Activated naive CD4-positive, alpha-beta T cell treated with anti-CD3 and anti-CD28 coated beads for 36 hours (primary cell): ENCODE results near the gene SREBF1. TPM values are rescaled to one million over a fixed set of nuclear protein-coding genes. Genes with fewer than 3 reads are reported as not detected.

Source experiments
- CTCF ChIA-PET: fragments of 350-600 bp; sonication (Branson Sonifier 250); formaldehyde crosslinking; loops from one replicate; lab custom pipeline; 2021; ENCODE audit warnings: antibody characterized with exemption; lab: Charles Lee
- DNase-seq: peaks from one replicate; pipeline ENCODE4 v3.0.0-alpha.2; 2020
- H3K27ac Mint-ChIP-seq: one replicate; pipeline ENCODE4 v1.8.0; 2021; ENCODE audit warnings: mild to moderate bottlenecking, mixed read lengths
- H3K27me3 Mint-ChIP-seq: one replicate; pipeline ENCODE4 v1.8.0; 2021; ENCODE audit warnings: low read depth, mixed read lengths
- H3K36me3 Mint-ChIP-seq: one replicate; pipeline ENCODE4 v1.8.0; 2021; ENCODE audit warnings: low read depth, mixed read lengths
- H3K4me1 Mint-ChIP-seq: one replicate; pipeline ENCODE4 v1.8.0; 2021; ENCODE audit warnings: low read depth, mixed read lengths
- H3K4me3 Mint-ChIP-seq: one replicate; pipeline ENCODE4 v1.8.0; 2021; ENCODE audit warnings: mild to moderate bottlenecking, moderate library complexity, mixed read lengths
- H3K9me3 Mint-ChIP-seq: one replicate; pipeline ENCODE4 v1.8.0; 2021; ENCODE audit warnings: mixed read lengths
- intact Hi-C: fragments of 100-400 bp; cut with micrococcal nuclease; formaldehyde crosslinking; loops from one replicate; pipeline ENCODE4 v1.15.1; 2023
- total RNA-seq, 2 experiments: library from RNA; stranded (reverse); gene quantifications; one replicate each; pipeline ENCODE4 v1.2.3, GENCODE V29; 2021

Gene SREBF1
- total RNA-seq, 2 experiments from 2014 or later, result 79.3 to 84.9 TPM

GRCh38 chr17:17793378-17794214, 43.2 kb downstream of the SREBF1 start:
- CTCF ChIA-PET, result interaction anchor here (0.6 to 1.0 kb wide), 4 partner anchors 19 to 126 kb away, joined by 3 to 6 read pairs (median 3); no protein-coding TSS in a partner anchor
- H3K27ac Mint-ChIP-seq, result no peak overlapping the region
- no peaks in the 10 kb centered on the region for H3K27me3 Mint-ChIP-seq
- peaks cover 8% of the 10 kb centered on the region for H3K36me3 Mint-ChIP-seq
- H3K9me3 Mint-ChIP-seq, result no peaks in the 10 kb centered on the region
- H3K4me3 Mint-ChIP-seq, result no peak overlapping the region
- H3K4me1 Mint-ChIP-seq, result peaks cover 20% of the 10 kb centered on the region
- intact Hi-C loops, result loop anchor here (2.0 kb wide), 3 partner anchors 41 to 65 kb away; no protein-coding TSS in a partner anchor
- DNase-seq, result no peak

- peak overlapping the region; percentile 37 for H3K27ac Mint-ChIP-seq
- H3K4me1 Mint-ChIP-seq, result peaks cover 20% of the 10 kb centered on the region
- CTCF ChIA-PET, result no interaction called here
- no peaks in the 10 kb centered on the region for H3K9me3 Mint-ChIP-seq
- no peaks in the 10 kb centered on the region for H3K27me3 Mint-ChIP-seq
- peaks cover 7% of the 10 kb centered on the region for H3K36me3 Mint-ChIP-seq
- H3K4me3 Mint-ChIP-seq, result no peak overlapping the region
- intact Hi-C loops, result loop anchor here (1.0 to 2.0 kb wide), 5 partner anchors 9 to 111 kb away; partner anchors contain the start of gene RAI1
- DNase-seq, result peak; percentile 82
These were observed 44.0 kb downstream of the SREBF1 start for GRCh38 chr17:17792551-17793377.

GRCh38 chr17:17792037-17792550, 44.7 kb downstream of the SREBF1 start:
- intact Hi-C loops, result loop anchor here (1.0 to 2.0 kb wide), 5 partner anchors 9 to 111 kb away; partner anchors contain the start of gene RAI1
- Mint-ChIP-seq H3K36me3 (peaks cover 6% of the 10 kb centered on the region), H3K4me3 (no peak overlapping the region), H3K4me1 (peaks cover 20% of the 10 kb centered on the region), H3K27me3 (no peaks in the 10 kb centered on the region), H3K9me3 (no peaks in the 10 kb centered on the region), H3K27ac (no peak overlapping the region)
- DNase-seq, result no peak
- CTCF ChIA-PET, result no interaction called here

GRCh38 chr17:17790637-17791464, 45.9 kb downstream of the SREBF1 start:
- intact Hi-C loops, result no loop called here

GRCh38 chr17:17789828-17790636, 46.8 kb downstream of the SREBF1 start:
- no peaks in the 10 kb centered on the region for H3K27me3 Mint-ChIP-seq
- intact Hi-C loops, result no loop called here
- H3K4me3 Mint-ChIP-seq, result no peak overlapping the region
- no peak for DNase-seq
- no peaks in the 10 kb centered on the region for H3K9me3 Mint-ChIP-seq
- no peak overlapping the region for H3K27ac Mint-ChIP-seq
- peaks cover 23% of the 10 kb centered on the region for H3K4me1 Mint-ChIP-seq
- H3K36me3 Mint-ChIP-seq, result peaks cover 6% of the 10 kb centered on the region
- CTCF ChIA-PET, result no interaction called here

More at GRCh38 chr17:17790637-17791464, 45.9 kb downstream of the SREBF1 start:
- Mint-ChIP-seq H3K4me1 (peaks cover 20% of the 10 kb centered on the region), H3K4me3 (no peak overlapping the region), H3K36me3 (peaks cover 6% of the 10 kb centered on the region), H3K27me3 (no peaks in the 10 kb centered on the region), H3K27ac (no peak overlapping the region), H3K9me3 (no peaks in the 10 kb centered on the region)
- CTCF ChIA-PET, result no interaction called here
- DNase-seq, result no peak

- H3K9me3 Mint-ChIP-seq, result no peaks in the 10 kb centered on the region
- H3K27ac Mint-ChIP-seq, result no peak overlapping the region
- H3K4me3 Mint-ChIP-seq, result no peak overlapping the region
- H3K4me1 Mint-ChIP-seq, result peaks cover 30% of the 10 kb centered on the region
- no peak for DNase-seq
- no peaks in the 10 kb centered on the region for H3K27me3 Mint-ChIP-seq
- CTCF ChIA-PET, result interaction anchor here (1.0 kb wide), 1 partner anchor 23 kb away, joined by 3 read pairs; no protein-coding TSS in a partner anchor
- H3K36me3 Mint-ChIP-seq, result peaks cover 6% of the 10 kb centered on the region
- intact Hi-C loops, result no loop called here
These were observed 47.4 kb downstream of the SREBF1 start for GRCh38 chr17:17789410-17789809.

GRCh38 chr17:17788967-17789366, 47.8 kb downstream of the SREBF1 start:
- intact Hi-C loops, result no loop called here
- Mint-ChIP-seq H3K4me3 (no peak overlapping the region), H3K27me3 (no peaks in the 10 kb centered on the region), H3K4me1 (peaks cover 32% of the 10 kb centered on the region), H3K9me3 (no peaks in the 10 kb centered on the region), H3K27ac (no peak overlapping the region), H3K36me3 (peaks cover 4% of the 10 kb centered on the region)
- CTCF ChIA-PET, result interaction anchor here (0.7 to 1.0 kb wide), 2 partner anchors 24 to 258 kb away, joined by 3 to 4 read pairs; no protein-coding TSS in a partner anchor
- no peak for DNase-seq

GRCh38 chr17:17787568-17787967, 49.2 kb downstream of the SREBF1 start:
- no peak overlapping the region for H3K27ac Mint-ChIP-seq
- intact Hi-C loops, result no loop called here
- CTCF ChIA-PET, result interaction anchor here (0.7 kb wide), 1 partner anchor 1296 kb away, joined by 6 read pairs; the partner anchor contains the start of gene LRRC75A
- peaks cover 22% of the 10 kb centered on the region for H3K4me1 Mint-ChIP-seq
- H3K9me3 Mint-ChIP-seq, result no peaks in the 10 kb centered on the region
- DNase-seq, result no peak
- no peaks in the 10 kb centered on the region for H3K36me3 Mint-ChIP-seq
- H3K4me3 Mint-ChIP-seq, result no peak overlapping the region
- no peaks in the 10 kb centered on the region for H3K27me3 Mint-ChIP-seq

GRCh38 chr17:17786998-17787397, 49.8 kb downstream of the SREBF1 start:
- intact Hi-C loops, result no loop called here
- H3K36me3 Mint-ChIP-seq, result no peaks in the 10 kb centered on the region
- CTCF ChIA-PET, result interaction anchor here (0.7 kb wide), 1 partner anchor 1295 kb away, joined by 6 read pairs; the partner anchor contains the start of gene LRRC75A
- H3K4me1 Mint-ChIP-seq, result peaks cover 20% of the 10 kb centered on the region
- no peaks in the 10 kb centered on the region for H3K27me3 Mint-ChIP-seq
- no peak overlapping the region for H3K4me3 Mint-ChIP-seq
- no peak for DNase-seq
- no peaks in the 10 kb centered on the region for H3K9me3 Mint-ChIP-seq
- H3K27ac Mint-ChIP-seq, result no peak overlapping the region

- CTCF ChIA-PET, result interaction anchor here (0.7 to 1.1 kb wide), 4 partner anchors 21 to 308 kb away, joined by 3 to 4 read pairs (median 3); no protein-coding TSS in a partner anchor
- peaks cover 2% of the 10 kb centered on the region for H3K27me3 Mint-ChIP-seq
- H3K27ac Mint-ChIP-seq, result no peak overlapping the region
- no peaks in the 10 kb centered on the region for H3K36me3 Mint-ChIP-seq
- peaks cover 21% of the 10 kb centered on the region for H3K4me1 Mint-ChIP-seq
- no peak overlapping the region for H3K4me3 Mint-ChIP-seq
- intact Hi-C loops, result loop anchor here (2.0 kb wide), 1 partner anchor 103 kb away; no protein-coding TSS in a partner anchor
- no peaks in the 10 kb centered on the region for H3K9me3 Mint-ChIP-seq
- DNase-seq, result no peak
These were observed 51.4 kb downstream of the SREBF1 start for GRCh38 chr17:17785407-17785806.
